Measurements from ENCODE around the gene SBNO2. TPM values are rescaled to one million over a fixed set of nuclear protein-coding genes. Genes with fewer than 3 reads are reported as not detected.
A peak's percentile ranks its signal among the peaks of the same experiment; 100 is the strongest.

Gene SBNO2
- total and polyA plus RNA-seq, 4 donors = 45.6 to 155 (median 95.9) TPM

- Histone ChIP-seq H3K4me1 (ENCODE audit: control insufficient read depth in 5 of 5, insufficient read depth in 5 of 5, low read length in 5 of 5) (peaks cover 0 to 21% (median 8%) of the 10 kb centered on the region in 5 donors), H3K9ac (ENCODE audit: insufficient read depth in 1 of 2, low read length in 2 of 2) (no peak overlapping the region), H3K9me3 (ENCODE audit: control insufficient read depth in 4 of 4, insufficient read depth in 3 of 4, low read length in 3 of 4) (no peaks in the 10 kb centered on the region), H3K36me3 (ENCODE audit: control insufficient read depth in 4 of 4, insufficient read depth in 4 of 4, low read length in 4 of 4) (peaks cover 0 to 21% (median 6%) of the 10 kb centered on the region in 4 donors), H3K27ac (ENCODE audit: low read depth in 1 of 2, low read length in 1 of 2) (no peak overlapping the region), H3K27me3 (ENCODE audit: control insufficient read depth in 3 of 3, insufficient read depth in 3 of 3, low read length in 2 of 3) (no peaks in the 10 kb centered on the region), H3K4me3 (no peak overlapping the region)
- 87 to 91% methylated on average over 15 of the region's 15 CpGs for WGBS, 2 donors
- no peak for ATAC-seq (ENCODE audit: insufficient read depth, low FRiP score)
- DNase-seq = no peak
- TF ChIP-seq CTCF (IDR thresholded peaks at IDR 0.05; ENCODE audit: control extremely low read depth, extremely low read depth) = no peak
Measured at GRCh38 chr19:1217366-1217765, 43.3 kb upstream of the SBNO2 start.

GRCh38 chr19:1216756-1217155 lies 42.7 kb upstream of the SBNO2 start:
- H3K9ac ChIP-seq (ENCODE audit: insufficient read depth in 1 of 2, low read length in 2 of 2) = no peak overlapping the region
- ATAC-seq (ENCODE audit: insufficient read depth, low FRiP score) (no peak), DNase-seq (no peak)
- no peaks in the 10 kb centered on the region for H3K27me3 ChIP-seq (ENCODE audit: control insufficient read depth in 3 of 3, insufficient read depth in 3 of 3, low read length in 2 of 3)
- no peak overlapping the region for H3K27ac ChIP-seq (ENCODE audit: low read depth in 1 of 2, low read length in 1 of 2)
- TF ChIP-seq CTCF (IDR thresholded peaks at IDR 0.05; ENCODE audit: control extremely low read depth, extremely low read depth) = no peak
- no peaks in the 10 kb centered on the region for H3K9me3 ChIP-seq (ENCODE audit: control insufficient read depth in 4 of 4, insufficient read depth in 3 of 4, low read length in 3 of 4)
- WGBS, 2 donors = 92 to 93% methylated on average over 12 of the region's 12 CpGs
- H3K36me3 ChIP-seq (ENCODE audit: control insufficient read depth in 4 of 4, insufficient read depth in 4 of 4, low read length in 4 of 4) = peaks cover 0 to 18% (median 7%) of the 10 kb centered on the region in 4 donors
- H3K4me1 ChIP-seq (ENCODE audit: control insufficient read depth in 5 of 5, insufficient read depth in 5 of 5, low read length in 5 of 5) = peaks cover 0 to 21% (median 8%) of the 10 kb centered on the region in 5 donors
- H3K4me3 ChIP-seq = no peak overlapping the region

- Histone ChIP-seq H3K9ac (ENCODE audit: insufficient read depth in 1 of 2, low read length in 2 of 2) (no peak overlapping the region), H3K27ac (ENCODE audit: low read depth in 1 of 2, low read length in 1 of 2) (peak overlapping the region; percentile 80 to 88), H3K27me3 (ENCODE audit: control insufficient read depth in 3 of 3, insufficient read depth in 3 of 3, low read length in 2 of 3) (no peaks in the 10 kb centered on the region), H3K4me3 (no peak overlapping the region), H3K9me3 (ENCODE audit: control insufficient read depth in 4 of 4, insufficient read depth in 3 of 4, low read length in 3 of 4) (no peaks in the 10 kb centered on the region), H3K4me1 (ENCODE audit: control insufficient read depth in 5 of 5, insufficient read depth in 5 of 5, low read length in 5 of 5) (peaks cover 0 to 19% (median 11%) of the 10 kb centered on the region in 5 donors), H3K36me3 (ENCODE audit: control insufficient read depth in 4 of 4, insufficient read depth in 4 of 4, low read length in 4 of 4) (peaks cover 0 to 9% (median 3%) of the 10 kb centered on the region in 4 donors)
- no peak for DNase-seq
- 50 to 72% methylated on average over 22 to 26 of the region's 26 CpGs for WGBS, 2 donors
- TF ChIP-seq CTCF (IDR thresholded peaks at IDR 0.05; ENCODE audit: control extremely low read depth, extremely low read depth) = no peak
- peak; percentile 14 for ATAC-seq (ENCODE audit: insufficient read depth, low FRiP score)
Measured at GRCh38 chr19:1214862-1215731, 41.0 kb upstream of the SBNO2 start.
